Urinary bladder (tissue), 4 donors: ENCODE data around the gene MARCHF4. TPM values are rescaled to one million over a fixed set of nuclear protein-coding genes. Genes with fewer than 3 reads are reported as not detected.

Experiments
- DNase-seq: peaks from one replicate; pipeline ENCODE4 v3.0.0-alpha.2; 2015; ENCODE audit errors: extremely low spot score
- H3K27ac ChIP-seq: one replicate; pipeline ENCODE4 v1.5.1; 2013; ENCODE audit warnings: low read depth, mild to moderate bottlenecking, moderate library complexity
- H3K36me3 ChIP-seq: one replicate; pipeline ENCODE4 v1.6.1; 2013; ENCODE audit warnings: mild to moderate bottlenecking, moderate library complexity; ENCODE audit not compliant: insufficient read depth
- H3K4me1 ChIP-seq: one replicate; pipeline ENCODE4 v1.6.1; 2013; ENCODE audit warnings: mild to moderate bottlenecking, moderate library complexity; ENCODE audit not compliant: insufficient read depth
- H3K4me3 ChIP-seq: one replicate; pipeline ENCODE4 v1.5.1; 2013; ENCODE audit warnings: low read depth, low read length
- WGBS: extraction: QIAGEN DNeasy Blood & Tissue Kit; methylation state at CpG from one replicate; pipeline ENCODE4 v1.1.7; 2013; 5-methylcytosine and 5-hydroxymethylcytosine counted together
- polyA plus RNA-seq: library from polyadenylated mRNA; stranded (reverse); fragments of 200-250 nt; gene quantifications from one replicate; pipeline ENCODE4 v1.2.3, GENCODE V29; 2013
- total RNA-seq: library from RNA; depleted of rRNA; stranded (reverse); fragments of >200 nt; gene quantifications from one replicate; pipeline ENCODE4 v1.2.3, GENCODE V29; 2014
- donor health status: healthy with polysubstance abuse.
- donor health status: healthy.

The MARCHF4 gene
- total and polyA plus RNA-seq, 2 donors, result 0.04 to 0.05 TPM

DNA sequence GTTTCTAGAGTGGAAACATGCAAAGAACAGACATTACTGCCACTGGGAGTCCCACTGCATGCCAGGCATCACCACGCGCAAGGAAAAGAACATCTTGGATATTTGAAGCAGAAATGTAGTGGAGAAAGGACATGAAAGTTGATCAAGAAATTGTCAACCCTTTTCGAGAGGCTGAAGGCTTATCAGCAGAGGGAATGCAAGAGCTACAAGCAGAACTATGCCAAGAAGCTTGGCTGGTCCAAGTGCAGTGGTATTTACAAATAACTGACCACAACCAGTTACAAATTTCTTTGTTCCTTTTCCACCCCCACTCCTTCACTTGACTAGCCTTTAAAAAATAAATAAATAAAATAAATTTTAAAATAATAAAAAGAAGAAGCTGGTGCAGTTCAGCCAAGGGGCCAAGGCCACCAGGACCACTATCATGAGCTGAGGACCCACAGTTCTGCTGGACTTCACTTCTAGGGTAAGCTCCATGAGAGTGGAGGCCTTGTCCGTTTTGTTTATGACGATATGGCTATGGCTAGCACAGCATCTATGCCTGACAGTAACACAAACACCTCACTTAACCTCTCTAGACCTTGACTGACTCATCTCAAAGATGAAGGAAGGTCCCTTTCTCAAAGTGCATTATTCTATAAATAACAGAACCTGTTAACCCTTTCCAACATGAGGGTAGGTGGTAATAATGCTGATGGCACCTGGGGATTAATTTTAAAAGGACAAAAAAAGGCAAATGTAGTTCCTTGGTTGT, 20.9 kb downstream of the MARCHF4 start:
- no peak for DNase-seq
- H3K4me1 ChIP-seq, result no peaks in the 10 kb centered on the region
- 75% methylated on average over 5 of the region's 5 CpGs for WGBS
- no peak overlapping the region for H3K27ac ChIP-seq
- H3K36me3 ChIP-seq, result no peaks in the 10 kb centered on the region
- no peak overlapping the region for H3K4me3 ChIP-seq

- 97% methylated on average over 3 of the region's 3 CpGs for WGBS
- DNase-seq, result no peak
- no peak overlapping the region for H3K27ac ChIP-seq
Observed at GRCh38 chr2:216350214-216350791, 22.0 kb downstream of the MARCHF4 start.

DNA sequence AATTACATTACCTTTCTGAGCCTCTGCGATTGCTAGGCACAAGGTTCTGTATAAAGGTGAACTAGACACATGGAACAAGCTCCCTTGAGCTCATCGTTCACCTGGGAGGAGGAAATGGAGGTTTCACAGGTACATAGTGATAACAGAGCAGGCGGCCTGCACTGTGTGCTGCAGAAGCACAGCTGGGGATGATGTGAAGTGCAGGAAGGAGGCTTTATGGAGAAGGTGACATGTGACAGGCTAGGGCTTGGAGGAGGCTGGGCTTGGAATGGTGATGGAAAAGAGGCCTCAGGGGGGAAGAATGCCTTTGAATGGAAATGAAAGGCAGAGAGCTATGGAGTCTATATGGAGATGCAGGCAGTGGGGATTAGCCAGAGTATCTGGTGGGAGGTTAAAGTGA, 22.9 kb downstream of the MARCHF4 start:
- 65% methylated on average over 3 of the region's 3 CpGs for WGBS
- no peak overlapping the region for H3K4me3 ChIP-seq
- DNase-seq, result no peak
- no peaks in the 10 kb centered on the region for H3K4me1 ChIP-seq
- no peak overlapping the region for H3K27ac ChIP-seq
- no peaks in the 10 kb centered on the region for H3K36me3 ChIP-seq

More at GRCh38 chr2:216350214-216350791, 22.0 kb downstream of the MARCHF4 start:
- Histone ChIP-seq H3K4me3 (no peak overlapping the region), H3K36me3 (no peaks in the 10 kb centered on the region), H3K4me1 (no peaks in the 10 kb centered on the region)

DNA sequence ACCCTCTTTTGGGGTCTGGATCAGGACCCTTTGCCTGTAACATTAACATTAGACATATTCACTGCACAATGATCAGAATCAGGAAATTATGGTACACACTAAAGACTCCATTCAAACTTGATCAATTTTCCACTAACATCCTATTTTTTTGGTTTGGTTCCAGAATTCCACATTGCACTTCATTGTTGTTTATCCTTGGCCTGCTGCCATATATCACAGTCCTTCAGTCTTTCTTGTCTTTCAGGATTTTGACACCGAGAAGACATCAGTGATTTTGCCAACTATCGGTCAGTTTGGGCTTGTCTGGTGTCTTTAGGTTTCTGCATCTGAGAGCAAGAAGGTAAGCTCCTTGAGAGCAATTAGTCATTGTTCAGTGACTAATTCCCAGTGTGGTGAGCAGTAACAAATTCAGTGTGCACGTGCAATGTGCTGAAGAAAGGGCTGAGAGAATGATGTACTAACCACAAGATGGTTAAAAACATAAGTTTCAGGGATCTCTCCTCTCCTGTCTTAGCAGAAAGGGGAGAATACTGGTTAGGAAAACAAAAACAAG, 23.5 kb downstream of the MARCHF4 start:
- Histone ChIP-seq H3K27ac (no peak overlapping the region), H3K4me3 (no peak overlapping the region), H3K36me3 (no peaks in the 10 kb centered on the region), H3K4me1 (no peaks in the 10 kb centered on the region)
- 63% methylated on average over 3 of the region's 3 CpGs for WGBS
- no peak for DNase-seq

- Histone ChIP-seq H3K4me1 (no peaks in the 10 kb centered on the region), H3K36me3 (no peaks in the 10 kb centered on the region), H3K4me3 (no peak overlapping the region), H3K27ac (no peak overlapping the region)
- no peak for DNase-seq
- 58% methylated on average over 3 of the region's 3 CpGs for WGBS
Observed at GRCh38 chr2:216346781-216347180, 25.5 kb downstream of the MARCHF4 start.

DNA sequence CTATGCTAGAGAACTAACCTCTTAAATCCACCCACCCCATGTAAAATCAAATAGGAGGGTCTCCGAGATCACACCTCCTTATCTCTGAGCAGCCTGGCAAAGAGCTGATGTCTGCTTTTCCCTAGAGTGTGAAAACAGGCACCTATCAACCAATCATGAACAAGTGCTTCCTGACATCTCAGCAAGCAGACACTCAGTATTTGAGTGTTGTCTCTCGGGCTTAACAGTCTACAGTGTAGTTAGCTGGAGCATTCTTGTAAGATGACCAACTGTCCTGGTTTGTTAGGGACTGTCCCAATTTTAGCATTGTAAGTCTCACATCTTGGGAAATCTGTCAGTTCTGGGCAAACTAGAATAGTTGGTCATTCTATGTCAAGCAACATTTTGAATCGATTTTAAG, 26.4 kb downstream of the MARCHF4 start:
- no peak overlapping the region for H3K4me3 ChIP-seq
- no peak for DNase-seq
- H3K27ac ChIP-seq, result no peak overlapping the region
- H3K36me3 ChIP-seq, result no peaks in the 10 kb centered on the region
- H3K4me1 ChIP-seq, result no peaks in the 10 kb centered on the region
- 75% methylated on average over 3 of the region's 3 CpGs for WGBS

- 56% methylated on average over 4 of the region's 4 CpGs for WGBS
- Histone ChIP-seq H3K36me3 (no peaks in the 10 kb centered on the region), H3K4me1 (no peaks in the 10 kb centered on the region), H3K27ac (no peak overlapping the region), H3K4me3 (no peak overlapping the region)
- no peak for DNase-seq
Observed at GRCh38 chr2:216344950-216345300, 27.4 kb downstream of the MARCHF4 start.

GRCh38 chr2:216344206-216344949, 27.9 kb downstream of the MARCHF4 start:
- 65% methylated on average over 9 of the region's 9 CpGs for WGBS
- no peak overlapping the region for H3K27ac ChIP-seq
- H3K4me1 ChIP-seq, result no peaks in the 10 kb centered on the region
- no peaks in the 10 kb centered on the region for H3K36me3 ChIP-seq
- DNase-seq, result no peak
- no peak overlapping the region for H3K4me3 ChIP-seq

- no peak overlapping the region for H3K27ac ChIP-seq
- DNase-seq, result no peak
- no peaks in the 10 kb centered on the region for H3K36me3 ChIP-seq
- no peak overlapping the region for H3K4me3 ChIP-seq
- 60% methylated on average over 7 of the region's 7 CpGs for WGBS
- no peaks in the 10 kb centered on the region for H3K4me1 ChIP-seq
Observed at GRCh38 chr2:216343221-216343980, 28.9 kb downstream of the MARCHF4 start.

DNA sequence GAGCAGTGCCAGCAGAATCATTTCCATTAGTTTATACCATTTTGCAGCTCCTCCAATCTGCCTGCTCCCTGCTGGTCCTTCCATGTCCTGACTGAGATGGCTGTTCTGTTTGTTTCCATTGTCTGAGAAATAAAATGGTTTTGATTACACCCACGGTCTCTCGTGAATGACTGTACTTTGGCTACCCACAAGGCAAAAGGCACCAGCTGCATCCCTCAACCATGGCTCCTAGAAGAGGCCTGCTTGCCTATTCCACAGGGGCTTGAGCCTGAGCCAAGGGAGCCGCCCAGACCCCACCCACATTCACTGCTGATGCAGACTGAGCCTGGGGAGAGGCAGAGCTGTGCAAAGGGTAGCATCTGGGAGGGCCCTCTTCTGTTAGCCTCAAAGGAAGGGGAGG, 31.2 kb downstream of the MARCHF4 start:
- Histone ChIP-seq H3K36me3 (no peaks in the 10 kb centered on the region), H3K4me1 (no peaks in the 10 kb centered on the region), H3K4me3 (no peak overlapping the region), H3K27ac (no peak overlapping the region)
- WGBS, result 37% methylated on average over 3 of the region's 3 CpGs
- no peak for DNase-seq

- no peak for DNase-seq
- Histone ChIP-seq H3K4me1 (no peaks in the 10 kb centered on the region), H3K27ac (no peak overlapping the region), H3K36me3 (no peaks in the 10 kb centered on the region), H3K4me3 (no peak overlapping the region)
- 12% methylated on average over 1 of the region's 1 CpG for WGBS
Observed at GRCh38 chr2:216340280-216340631, 32.0 kb downstream of the MARCHF4 start.

- H3K4me1 ChIP-seq, result no peaks in the 10 kb centered on the region
- H3K4me3 ChIP-seq, result no peak overlapping the region
- DNase-seq, result peak; percentile 45
- no peaks in the 10 kb centered on the region for H3K36me3 ChIP-seq
- no peak overlapping the region for H3K27ac ChIP-seq
- 17% methylated on average over 7 of the region's 7 CpGs for WGBS
Observed at GRCh38 chr2:216339456-216340279, 32.6 kb downstream of the MARCHF4 start.

DNA sequence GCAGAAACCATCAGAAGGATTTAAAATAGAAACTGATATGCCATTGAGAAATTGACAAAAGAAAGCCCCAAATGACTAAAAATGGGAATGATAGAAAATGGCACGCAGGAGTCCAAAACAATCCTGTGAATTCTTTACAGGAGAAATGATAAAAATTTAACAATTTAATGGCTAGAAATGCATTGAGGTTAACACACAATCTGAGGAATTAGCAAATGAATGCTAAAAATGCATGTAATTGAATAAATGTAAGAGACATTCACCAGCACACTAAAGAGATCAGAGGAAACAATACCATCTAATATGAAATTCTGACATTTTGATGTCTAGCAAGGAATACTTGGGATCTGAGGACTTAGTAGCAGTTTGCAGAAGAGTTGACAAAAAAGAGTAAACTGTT, 37.0 kb downstream of the MARCHF4 start:
- WGBS, result 59% methylated on average over 1 of the region's 1 CpG

More for the DNA sequence above, 37.0 kb downstream of the MARCHF4 start:
- no peak overlapping the region for H3K27ac ChIP-seq
- H3K4me3 ChIP-seq, result no peak overlapping the region
- no peak for DNase-seq
- no peaks in the 10 kb centered on the region for H3K36me3 ChIP-seq
- H3K4me1 ChIP-seq, result no peaks in the 10 kb centered on the region
